CD4-positive, alpha-beta T cell (primary cell): ENCODE data around the gene DOCK8. TPM values are rescaled to one million over a fixed set of nuclear protein-coding genes. Genes with fewer than 3 reads are reported as not detected.

Source experiments
- ATAC-seq: fragments of 200-7000 bp; cut with Tn5 transposase; one replicate; pipeline ENCODE4 v1.10.0; 2022; ENCODE audit warnings: mild to moderate bottlenecking; ENCODE audit not compliant: poor library complexity
- CTCF ChIA-PET: fragments of 350-600 bp; sonication (Branson Sonifier 250); formaldehyde crosslinking; loops from one replicate; lab custom pipeline; 2021; ENCODE audit warnings: antibody characterized with exemption, inconsistent platforms; lab: Charles Lee
- POLR2A ChIA-PET: fragments of 350-600 bp; sonication (Branson Sonifier 250); formaldehyde crosslinking; loops from one replicate; lab custom pipeline; 2021; ENCODE audit warnings: antibody characterized with exemption, inconsistent platforms; lab: Charles Lee
- DNase-seq, 14 experiments: peaks; one replicate each; pipeline ENCODE4 v3.0.0-alpha.2; 2013 to 2020; ENCODE audit warnings: mixed read lengths in 2 of 14
- H3K27ac ChIP-seq, 2 donors: one replicate each; pipeline versions ENCODE4 v1.5.1 to v1.7.0; 2013; ENCODE audit warnings: low read length in 2 of 2, low read depth in 1 of 2, mild to moderate bottlenecking in 1 of 2
- H3K27me3 ChIP-seq, 2 experiments: 1 replicate in 1 of 2; 2 replicates in 1 of 2; pipeline versions ENCODE4 v1.6.1 to v1.7.0; 2013; ENCODE audit warnings: low read length in 2 of 2, control low read depth in 1 of 2, mild to moderate bottlenecking in 1 of 2, moderate library complexity in 1 of 2; ENCODE audit not compliant: insufficient read depth in 2 of 2, control insufficient read depth in 1 of 2
- H3K36me3 ChIP-seq: one replicate; pipeline ENCODE4 v1.6.1; 2013; ENCODE audit warnings: low read length, control low read depth; ENCODE audit not compliant: insufficient read depth
- H3K4me1 ChIP-seq: one replicate; pipeline ENCODE4 v1.6.1; 2013; ENCODE audit warnings: low read length, control low read depth; ENCODE audit not compliant: insufficient read depth
- H3K4me3 ChIP-seq: one replicate; pipeline ENCODE4 v1.5.1; 2013; ENCODE audit warnings: mild to moderate bottlenecking, low read length, moderate library complexity
- H3K9me3 ChIP-seq, 2 experiments: 1 replicate in 1 of 2; 2 replicates in 1 of 2; pipeline versions ENCODE4 v1.6.1 to v1.7.0; 2013; ENCODE audit warnings: low read length in 2 of 2, mild to moderate bottlenecking in 2 of 2, control low read depth in 1 of 2, moderate library complexity in 1 of 2; ENCODE audit not compliant: control insufficient read depth in 1 of 2, insufficient read depth in 1 of 2
- H3K27ac Mint-ChIP-seq: one replicate; pipeline ENCODE4 v1.8.0; 2020; ENCODE audit warnings: mixed read lengths
- H3K27me3 Mint-ChIP-seq: one replicate; pipeline ENCODE4 v1.8.0; 2021; ENCODE audit warnings: mixed read lengths
- H3K36me3 Mint-ChIP-seq: one replicate; pipeline ENCODE4 v1.8.0; 2021; ENCODE audit warnings: low read depth, mixed read lengths
- H3K4me1 Mint-ChIP-seq: one replicate; pipeline ENCODE4 v1.8.0; 2021; ENCODE audit warnings: low read depth, mixed read lengths
- H3K4me3 Mint-ChIP-seq: one replicate; pipeline ENCODE4 v1.8.0; 2020; ENCODE audit warnings: mild to moderate bottlenecking, mixed read lengths
- H3K9me3 Mint-ChIP-seq: one replicate; pipeline ENCODE4 v1.8.0; 2020; ENCODE audit warnings: mixed read lengths
- intact Hi-C, 2 experiments: fragments of 100-400 bp; cut with DNase I in 1 of 2; cut with micrococcal nuclease in 1 of 2; formaldehyde crosslinking; loops; one replicate each; pipeline versions ENCODE4 v1.15.1 to v1.9.0; 2023 to 2025; cut with DNase I, micrococcal nuclease
- total RNA-seq, 174 experiments: library from RNA in 2 of 174; stranded (reverse) in 2 of 174; gene quantifications; one replicate each; pipeline ENCODE4 v1.2.3 and lab custom pipeline; 2021 to 2026
- TF ChIP-seq, protein P1 (sequence below): fragments of 200-600 bp; IDR thresholded peaks from one replicate; pipeline ENCODE4 v1.8.0; 2022; ENCODE audit warnings: antibody characterized with exemption, mild to moderate bottlenecking

DOCK8 gene
- total RNA-seq, 2 experiments from 2014 or later: 123 to 126 TPM

DNA sequence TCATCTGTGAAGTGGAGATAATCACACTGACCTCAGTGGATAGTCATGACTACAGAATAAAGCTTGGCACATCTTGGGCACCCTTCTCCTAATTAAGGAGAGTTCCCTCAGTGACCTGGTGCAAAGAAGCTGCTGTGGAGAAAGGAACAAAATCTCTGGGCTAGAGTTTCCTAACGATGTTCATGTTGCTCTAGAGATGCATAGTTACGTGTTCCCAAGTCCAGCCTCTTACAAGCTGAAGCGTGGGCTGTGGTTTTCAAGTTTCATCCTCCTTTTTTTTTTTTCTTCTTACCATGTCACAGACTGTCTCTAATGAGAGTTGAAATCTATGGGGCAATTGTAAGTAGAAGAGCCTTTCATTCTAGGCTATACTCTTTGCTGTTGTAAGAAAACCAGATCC lies 113.8 kb downstream of the DOCK8 start:
- Histone ChIP-seq H3K4me3 (no peak overlapping the region), H3K27ac (no peak overlapping the region), H3K27me3 (no peaks in the 10 kb centered on the region), H3K36me3 (peaks cover 79% of the 10 kb centered on the region), H3K4me1 (no peaks in the 10 kb centered on the region), H3K9me3 (no peaks in the 10 kb centered on the region)
- H3K27me3 Mint-ChIP-seq: no peaks in the 10 kb centered on the region
- H3K4me3 Mint-ChIP-seq: no peak overlapping the region
- TF ChIP-seq, protein P1, sequence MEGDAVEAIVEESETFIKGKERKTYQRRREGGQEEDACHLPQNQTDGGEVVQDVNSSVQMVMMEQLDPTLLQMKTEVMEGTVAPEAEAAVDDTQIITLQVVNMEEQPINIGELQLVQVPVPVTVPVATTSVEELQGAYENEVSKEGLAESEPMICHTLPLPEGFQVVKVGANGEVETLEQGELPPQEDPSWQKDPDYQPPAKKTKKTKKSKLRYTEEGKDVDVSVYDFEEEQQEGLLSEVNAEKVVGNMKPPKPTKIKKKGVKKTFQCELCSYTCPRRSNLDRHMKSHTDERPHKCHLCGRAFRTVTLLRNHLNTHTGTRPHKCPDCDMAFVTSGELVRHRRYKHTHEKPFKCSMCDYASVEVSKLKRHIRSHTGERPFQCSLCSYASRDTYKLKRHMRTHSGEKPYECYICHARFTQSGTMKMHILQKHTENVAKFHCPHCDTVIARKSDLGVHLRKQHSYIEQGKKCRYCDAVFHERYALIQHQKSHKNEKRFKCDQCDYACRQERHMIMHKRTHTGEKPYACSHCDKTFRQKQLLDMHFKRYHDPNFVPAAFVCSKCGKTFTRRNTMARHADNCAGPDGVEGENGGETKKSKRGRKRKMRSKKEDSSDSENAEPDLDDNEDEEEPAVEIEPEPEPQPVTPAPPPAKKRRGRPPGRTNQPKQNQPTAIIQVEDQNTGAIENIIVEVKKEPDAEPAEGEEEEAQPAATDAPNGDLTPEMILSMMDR: no peak
- peaks cover 94% of the 10 kb centered on the region for H3K36me3 Mint-ChIP-seq
- intact Hi-C loops: no loop called here
- H3K27ac Mint-ChIP-seq: peak overlapping the region; percentile 49
- ATAC-seq: no peak
- DNase-seq: no peak
- POLR2A ChIA-PET: no interaction called here
- CTCF ChIA-PET: no interaction called here
- peaks cover 5% of the 10 kb centered on the region for H3K4me1 Mint-ChIP-seq
- H3K9me3 Mint-ChIP-seq: no peaks in the 10 kb centered on the region

- no peak for DNase-seq
- peak overlapping the region; percentile 26 for H3K27ac Mint-ChIP-seq
- H3K4me3 Mint-ChIP-seq: no peak overlapping the region
- no peaks in the 10 kb centered on the region for H3K9me3 ChIP-seq
- no peak overlapping the region for H3K4me3 ChIP-seq
- CTCF ChIA-PET: no interaction called here
- H3K4me1 Mint-ChIP-seq: peaks cover 30% of the 10 kb centered on the region
- H3K4me1 ChIP-seq: peaks cover 4% of the 10 kb centered on the region
- no peaks in the 10 kb centered on the region for H3K9me3 Mint-ChIP-seq
- no peak overlapping the region for H3K27ac ChIP-seq
- no peaks in the 10 kb centered on the region for H3K27me3 ChIP-seq
- ATAC-seq: no peak
- TF ChIP-seq, protein P1: no peak
- peaks cover 97% of the 10 kb centered on the region for H3K36me3 ChIP-seq
- POLR2A ChIA-PET: no interaction called here
- peaks cover 97% of the 10 kb centered on the region for H3K36me3 Mint-ChIP-seq
- H3K27me3 Mint-ChIP-seq: no peaks in the 10 kb centered on the region
- intact Hi-C loops: no loop called here
Observed at GRCh38 chr9:331197-331596, 116.5 kb downstream of the DOCK8 start.

- Histone ChIP-seq H3K4me3 (no peak overlapping the region), H3K27ac (no peak overlapping the region), H3K9me3 (no peaks in the 10 kb centered on the region), H3K27me3 (no peaks in the 10 kb centered on the region), H3K36me3 (peaks cover 97% of the 10 kb centered on the region), H3K4me1 (peaks cover 4% of the 10 kb centered on the region)
- peaks cover 93% of the 10 kb centered on the region for H3K36me3 Mint-ChIP-seq
- H3K27me3 Mint-ChIP-seq: no peaks in the 10 kb centered on the region
- peak overlapping the region; percentile 65 for H3K27ac Mint-ChIP-seq
- H3K9me3 Mint-ChIP-seq: no peaks in the 10 kb centered on the region
- DNase-seq (peak in 1 of 14 experiments; percentile 35), ATAC-seq (peak; percentile 49)
- TF ChIP-seq, protein P1: no peak
- ChIA-PET CTCF (no interaction called here), POLR2A (interaction anchor here (0.6 to 1.5 kb wide), 2 partner anchors 62 to 70 kb away, joined by 3 to 4 read pairs; no protein-coding TSS in a partner anchor)
- peaks cover 31% of the 10 kb centered on the region for H3K4me1 Mint-ChIP-seq
- intact Hi-C loops: no loop called here
- no peak overlapping the region for H3K4me3 Mint-ChIP-seq
Observed at GRCh38 chr9:335373-335772, 120.7 kb downstream of the DOCK8 start.
